GM19455 (cell line): ENCODE data around the gene AKNA.

Experiments used
- ATAC-seq: cut with Tn5 transposase; IDR thresholded peaks from one replicate; pipeline ENCODE4 v1.9.1; 2021; ENCODE audit not compliant: unreplicated experiment

The AKNA gene

GRCh38 chr9:114288193-114289091 lies 99.3 kb downstream of the AKNA start:
- ATAC-seq, result no peak

DNA sequence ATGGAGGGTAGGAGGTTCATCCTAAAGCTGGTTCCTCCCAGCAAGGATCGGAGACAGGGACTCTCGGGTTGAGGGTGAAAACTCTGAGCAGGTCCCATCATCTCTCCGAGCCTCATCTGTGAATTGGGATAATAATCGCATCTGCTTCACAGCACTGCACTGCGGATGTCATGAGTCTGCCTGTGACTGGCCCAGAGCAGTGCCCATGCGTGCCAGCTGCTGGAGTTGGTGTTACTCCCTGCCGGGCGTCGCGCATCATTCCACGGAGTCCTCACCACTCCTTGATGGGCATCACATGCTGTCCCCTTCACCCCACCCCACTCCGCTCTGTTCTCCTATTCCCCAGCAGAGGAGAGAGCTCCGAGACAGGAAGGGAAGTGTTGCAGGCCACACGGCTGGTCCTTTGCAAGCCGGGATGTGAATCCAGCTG lies 100.0 kb downstream of the AKNA start:
- no peak for ATAC-seq

DNA sequence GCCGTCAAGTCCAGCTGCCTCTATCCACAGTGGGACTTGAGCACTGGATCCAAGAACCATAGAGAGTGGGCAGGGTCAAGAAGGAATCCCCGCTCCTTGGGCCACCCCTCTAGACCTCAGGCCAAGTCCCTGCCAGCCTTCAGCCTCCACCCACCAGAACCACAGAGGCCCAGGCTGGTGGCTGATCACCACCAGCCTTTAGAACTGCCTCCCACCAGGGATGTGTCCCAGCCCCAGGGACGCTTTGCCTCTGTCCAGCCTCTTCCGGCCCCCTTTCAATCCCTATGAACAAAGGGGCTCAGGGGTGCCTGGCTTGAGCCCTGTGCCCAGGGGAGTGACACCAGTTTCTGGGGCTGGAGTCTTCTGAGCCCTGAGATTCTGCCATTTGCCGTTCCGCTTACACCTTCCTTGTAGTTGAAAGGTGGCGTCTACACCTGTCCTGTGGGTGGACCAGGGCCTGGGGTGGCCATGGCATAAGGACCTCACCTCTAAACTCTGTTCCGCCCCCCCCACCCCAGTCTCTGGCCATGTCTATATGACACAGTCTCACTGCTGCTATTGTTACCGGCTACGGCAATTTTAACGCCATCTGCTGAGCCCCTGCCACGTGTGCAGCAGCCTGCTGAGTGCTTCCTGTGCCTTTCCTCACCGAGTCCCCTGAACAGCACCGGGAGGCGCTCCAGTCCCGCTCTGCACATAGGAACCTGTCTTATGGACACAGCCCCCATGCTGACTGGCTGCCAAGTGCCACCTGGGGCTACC lies 100.6 kb downstream of the AKNA start:
- ATAC-seq, result no peak

DNA sequence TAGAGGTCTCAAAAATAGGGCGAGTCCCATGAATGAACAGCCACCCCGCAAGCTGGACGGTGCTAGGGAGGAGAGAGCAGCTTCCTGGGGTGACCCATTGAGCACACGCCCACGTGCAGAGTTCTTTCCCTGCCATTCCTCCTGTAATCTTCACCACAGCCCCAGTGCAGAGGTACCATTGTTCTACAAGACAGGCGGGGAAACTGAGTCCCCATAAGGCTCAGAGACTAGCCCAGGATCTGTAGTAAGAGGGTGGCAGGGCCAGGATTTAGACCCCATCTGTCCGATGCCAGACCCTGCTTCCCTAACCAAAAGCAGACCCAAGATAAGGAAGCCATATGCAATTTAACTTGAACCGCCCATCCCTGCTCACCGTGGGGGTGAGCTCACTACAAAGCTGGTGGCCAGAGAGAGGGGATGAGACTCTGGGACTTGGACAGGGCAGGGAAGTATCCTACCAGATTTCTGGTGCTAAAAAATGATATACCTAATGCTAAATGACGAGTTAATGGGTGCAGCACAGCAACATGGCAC lies 101.6 kb downstream of the AKNA start:
- ATAC-seq, result no peak

DNA sequence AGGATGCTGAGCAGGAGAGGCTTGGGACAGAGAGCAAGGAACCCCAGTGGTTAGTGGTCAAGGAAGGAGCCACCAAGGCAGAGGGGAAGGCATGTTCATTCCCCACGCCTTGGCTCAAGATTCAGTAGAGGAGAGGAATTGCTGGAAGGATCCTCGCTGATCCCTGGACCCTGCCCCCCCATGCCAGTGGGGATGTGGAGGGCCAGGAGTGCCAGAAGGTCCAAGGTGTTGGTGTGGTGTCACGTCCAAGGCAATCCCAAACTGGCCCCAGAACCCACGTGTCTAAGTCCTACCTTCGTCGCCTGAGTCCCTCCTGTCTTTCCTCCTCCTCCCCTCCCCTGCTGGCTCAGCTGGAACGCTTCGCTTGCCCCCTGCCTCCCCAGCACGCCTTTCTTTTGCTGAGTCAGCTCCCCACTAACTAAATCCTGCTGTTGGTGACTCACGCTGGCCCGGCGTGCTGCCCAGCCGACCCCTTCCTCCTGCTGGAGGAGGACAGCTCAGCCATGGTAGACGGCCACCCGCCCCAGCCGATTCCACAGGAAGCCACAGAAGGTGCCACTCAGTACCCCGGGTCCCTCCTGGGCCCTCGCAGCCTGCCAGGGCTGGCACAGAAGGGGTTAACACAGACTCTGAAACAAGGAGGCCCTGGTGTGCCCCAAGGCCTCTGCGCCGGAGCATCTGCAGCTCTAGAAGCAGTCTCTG lies 102.5 kb downstream of the AKNA start:
- ATAC-seq, result no peak

GRCh38 chr9:114284316-114285060 lies 103.3 kb downstream of the AKNA start:
- ATAC-seq, result no peak
